OCI-M2 (cell line): Measurements from ENCODE around the gene KRTAP9-3.
"Not testable (repeated sequence)": the region's sequence is repeated elsewhere in the genome, so short reads cannot be mapped to it uniquely, and the experiment has no call there.

Experiments used
- DNase-seq: peaks from one replicate; lab custom pipeline; 2025; ENCODE audit not compliant: unreplicated experiment; lab: John Stamatoyannopoulos, UW

KRTAP9-3 gene, protein sequence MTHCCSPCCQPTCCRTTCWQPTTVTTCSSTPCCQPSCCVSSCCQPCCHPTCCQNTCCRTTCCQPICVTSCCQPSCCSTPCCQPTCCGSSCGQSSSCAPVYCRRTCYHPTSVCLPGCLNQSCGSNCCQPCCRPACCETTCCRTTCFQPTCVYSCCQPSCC

DNA sequence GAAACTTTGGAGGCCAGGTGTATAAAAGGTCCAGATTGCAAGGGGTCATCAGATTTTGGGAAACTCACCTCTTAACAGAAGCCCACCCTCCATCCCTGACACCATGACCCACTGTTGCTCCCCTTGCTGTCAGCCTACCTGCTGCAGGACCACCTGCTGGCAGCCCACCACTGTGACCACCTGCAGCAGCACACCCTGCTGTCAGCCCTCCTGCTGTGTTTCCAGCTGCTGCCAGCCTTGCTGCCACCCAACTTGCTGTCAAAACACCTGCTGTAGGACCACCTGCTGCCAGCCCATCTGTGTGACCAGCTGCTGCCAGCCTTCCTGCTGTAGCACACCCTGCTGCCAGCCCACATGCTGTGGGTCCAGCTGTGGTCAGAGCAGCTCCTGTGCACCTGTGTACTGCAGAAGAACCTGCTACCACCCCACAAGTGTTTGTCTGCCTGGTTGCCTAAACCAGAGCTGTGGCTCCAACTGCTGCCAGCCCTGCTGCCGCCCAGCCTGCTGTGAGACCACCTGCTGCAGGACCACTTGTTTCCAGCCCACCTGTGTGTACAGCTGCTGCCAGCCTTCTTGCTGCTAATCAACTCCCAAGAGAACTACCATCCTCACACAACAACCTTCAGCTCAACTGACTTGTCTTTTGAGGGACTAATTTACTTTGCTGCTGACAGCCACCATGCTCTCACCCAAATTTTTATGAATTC lies at the start of gene KRTAP9-3:
TSS of gene KRTAP9-3 (plus strand) at position 51 of the 707 bp plus-strand sequence. CDS start at position 104, 53 bp downstream.
- DNase-seq: not testable (repeated sequence)

DNA sequence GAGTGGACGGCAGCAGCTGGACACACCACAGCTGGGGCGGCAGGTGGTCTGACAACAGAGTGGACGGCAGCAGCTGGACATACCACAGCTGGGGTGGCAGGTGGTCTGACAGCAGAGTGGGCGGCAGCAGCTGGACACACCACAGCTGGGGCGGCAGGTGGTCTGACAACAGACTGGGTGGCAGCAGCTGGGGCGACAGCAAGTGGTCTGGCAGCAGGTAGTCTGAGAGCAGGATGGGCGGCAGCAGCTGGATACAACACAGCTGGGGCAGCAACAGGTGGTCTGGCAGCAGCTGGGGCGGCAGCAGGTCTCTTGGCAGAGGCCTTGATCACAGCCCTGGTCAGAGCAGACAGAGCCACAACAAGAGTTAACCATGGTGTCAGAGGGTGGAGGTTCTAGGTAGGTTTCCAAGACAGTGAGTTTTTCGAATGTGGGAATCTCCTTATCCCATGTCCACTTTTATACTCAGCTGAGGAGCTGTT lies 47.7 kb upstream of the KRTAP9-3 start, which contains the start of gene KRTAP4-1:
TSS of gene KRTAP4-1 (minus strand) at position 432 of the 482 bp plus-strand sequence. CDS start at position 375, 57 bp downstream.
- DNase-seq: no peak

DNA sequence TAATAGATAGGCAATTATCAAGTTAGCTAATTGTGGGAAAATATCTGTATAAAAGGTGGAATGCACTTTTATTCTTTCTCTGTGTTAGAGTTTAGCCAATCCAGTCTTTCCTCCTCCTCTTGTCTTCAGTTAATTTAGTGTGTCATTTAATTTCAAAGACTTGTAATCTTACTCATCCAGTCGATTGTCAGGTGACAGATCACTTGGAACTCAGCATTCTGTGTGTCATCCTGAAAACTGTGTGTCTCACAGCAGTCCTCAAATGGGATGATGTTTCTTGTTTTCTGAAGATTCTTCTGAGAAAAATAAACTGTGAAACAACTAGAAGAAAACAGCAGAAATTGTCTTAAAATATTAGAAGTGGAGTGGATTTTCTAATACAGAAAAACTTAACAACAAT lies 47.2 kb upstream of the KRTAP9-3 start:
- DNase-seq: no peak

DNA sequence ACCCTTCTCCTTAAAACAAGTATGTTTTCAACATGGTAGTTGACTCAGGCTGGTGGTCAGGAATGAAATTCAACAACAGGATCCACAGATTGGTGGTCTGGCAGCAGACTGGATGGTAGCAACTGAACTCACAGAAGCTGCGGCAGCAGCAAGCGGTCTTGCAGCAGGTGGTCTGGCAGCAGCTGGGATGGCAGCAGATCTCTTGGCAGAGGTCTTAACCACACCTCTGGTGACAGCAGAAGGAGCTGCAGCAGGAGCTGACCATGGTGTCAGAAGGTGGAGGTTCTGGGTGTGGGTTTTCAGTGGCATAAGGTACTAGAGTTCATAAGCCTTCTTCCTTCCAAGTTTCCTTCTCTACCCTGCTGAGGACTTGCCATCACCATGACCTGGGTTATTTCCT lies 45.4 kb upstream of the KRTAP9-3 start:
- no peak for DNase-seq

DNA sequence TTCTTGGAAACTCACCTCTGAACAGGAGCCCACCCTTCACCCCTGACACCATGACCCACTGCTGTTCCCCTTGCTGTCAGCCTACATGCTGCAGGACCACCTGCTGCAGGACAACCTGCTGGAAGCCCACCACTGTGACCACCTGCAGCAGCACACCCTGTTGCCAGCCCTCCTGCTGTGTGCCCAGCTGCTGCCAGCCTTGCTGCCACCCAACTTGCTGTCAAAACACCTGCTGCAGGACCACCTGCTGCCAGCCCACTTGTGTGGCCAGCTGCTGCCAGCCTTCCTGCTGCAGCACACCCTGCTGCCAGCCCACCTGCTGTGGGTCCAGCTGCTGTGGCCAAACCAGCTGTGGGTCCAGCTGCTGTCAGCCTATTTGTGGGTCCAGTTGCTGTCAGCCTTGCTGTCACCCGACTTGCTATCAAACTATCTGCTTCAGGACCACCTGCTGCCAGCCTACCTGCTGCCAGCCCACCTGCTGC lies 42.4 kb upstream of the KRTAP9-3 start, which contains the start of gene KRTAP9-1:
TSS of gene KRTAP9-1 (plus strand) at position 51 of the 482 bp plus-strand sequence. CDS start at position 51, 0 bp downstream.
- DNase-seq: not testable (repeated sequence)

DNA sequence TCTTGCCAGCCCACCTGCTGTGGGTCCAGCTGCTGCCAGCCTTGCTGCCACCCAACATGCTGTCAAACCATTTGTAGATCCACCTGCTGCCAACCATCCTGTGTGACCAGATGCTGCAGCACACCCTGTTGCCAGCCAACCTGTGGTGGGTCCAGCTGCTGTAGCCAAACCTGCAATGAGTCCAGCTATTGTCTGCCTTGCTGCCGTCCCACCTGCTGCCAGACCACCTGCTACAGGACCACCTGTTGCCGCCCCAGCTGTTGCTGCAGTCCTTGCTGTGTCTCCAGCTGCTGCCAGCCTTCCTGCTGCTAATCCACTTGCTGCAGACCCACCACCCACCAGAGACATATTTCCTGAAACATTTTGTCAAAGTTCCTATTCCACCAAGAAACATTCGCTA lies 41.9 kb upstream of the KRTAP9-3 start:
- no peak for DNase-seq

DNA sequence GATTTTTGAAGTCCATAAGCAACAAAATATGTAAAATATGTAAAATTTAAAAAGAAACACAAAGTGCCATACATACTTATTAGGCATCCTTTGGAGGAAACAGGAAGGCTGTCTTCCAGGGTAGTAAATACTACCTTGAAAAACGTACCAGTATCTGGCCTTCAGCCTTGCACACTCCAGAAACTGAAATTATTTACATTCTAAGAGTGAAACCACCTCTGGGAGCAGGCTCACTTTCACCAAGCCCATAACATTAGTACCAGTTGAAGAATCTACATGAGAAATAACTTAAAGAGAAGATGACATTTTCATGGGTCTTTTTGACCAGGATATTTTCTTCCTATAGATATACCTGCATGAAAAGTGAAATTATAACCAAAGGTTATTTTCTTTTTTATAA lies 36.2 kb upstream of the KRTAP9-3 start:
- DNase-seq: no peak

DNA sequence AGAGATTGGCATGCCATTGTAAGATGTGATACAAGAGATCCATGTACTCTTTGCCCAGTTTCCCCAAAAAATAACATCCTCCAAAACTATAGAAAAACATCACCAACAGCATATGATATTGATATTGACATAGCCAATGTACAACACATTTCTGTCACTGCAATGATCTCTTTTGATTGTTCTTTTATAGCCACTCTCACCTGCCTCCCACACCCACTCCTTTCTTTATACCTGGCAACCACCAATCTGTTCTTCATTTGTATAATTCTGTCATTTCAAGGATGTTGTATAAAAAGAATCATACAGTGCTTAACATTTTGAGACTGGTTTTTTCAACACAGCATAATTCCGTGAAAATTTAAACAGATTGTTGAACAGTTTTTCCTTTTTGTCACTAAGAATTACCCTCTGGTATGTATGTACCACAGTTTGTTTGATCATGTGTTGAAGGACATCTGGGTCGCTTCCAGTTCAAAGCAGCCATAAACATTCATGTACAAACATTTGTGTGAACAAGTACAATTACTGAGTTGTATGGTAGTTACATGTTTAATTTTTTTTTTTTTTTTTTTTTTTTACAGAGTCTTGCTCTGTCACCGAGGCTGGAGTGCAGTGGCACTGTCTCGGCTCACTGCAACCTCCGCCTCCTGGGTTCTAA lies 32.7 kb upstream of the KRTAP9-3 start:
- DNase-seq: no peak

DNA sequence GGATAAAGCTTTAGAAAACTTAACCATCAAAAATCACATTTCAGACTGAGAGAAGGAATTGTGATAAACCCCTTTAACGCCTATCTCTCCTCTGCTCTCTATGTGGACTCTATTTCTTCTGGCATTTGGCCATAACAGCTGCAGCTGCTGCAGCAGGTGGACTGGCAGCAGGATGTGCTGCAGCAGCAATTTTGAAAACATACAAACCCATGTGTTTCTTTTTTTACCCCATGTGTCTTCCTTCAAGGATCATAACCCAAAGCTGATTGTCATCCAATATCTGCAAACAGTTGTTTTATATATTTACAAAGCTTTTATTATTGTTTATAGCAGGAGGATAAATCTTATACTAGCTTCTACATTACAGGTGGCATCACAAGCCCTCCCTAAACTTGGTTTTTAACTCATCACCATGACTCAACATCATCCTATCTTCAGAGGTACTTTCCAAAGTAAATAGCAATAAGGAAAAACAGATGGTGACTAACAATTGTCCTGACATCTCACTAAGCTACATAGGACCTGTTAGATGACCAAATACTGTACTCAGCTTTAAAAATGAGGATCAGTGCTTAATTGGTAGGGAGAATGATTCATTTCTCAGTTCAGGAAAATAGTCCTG lies 20.3 kb upstream of the KRTAP9-3 start:
- no peak for DNase-seq

DNA sequence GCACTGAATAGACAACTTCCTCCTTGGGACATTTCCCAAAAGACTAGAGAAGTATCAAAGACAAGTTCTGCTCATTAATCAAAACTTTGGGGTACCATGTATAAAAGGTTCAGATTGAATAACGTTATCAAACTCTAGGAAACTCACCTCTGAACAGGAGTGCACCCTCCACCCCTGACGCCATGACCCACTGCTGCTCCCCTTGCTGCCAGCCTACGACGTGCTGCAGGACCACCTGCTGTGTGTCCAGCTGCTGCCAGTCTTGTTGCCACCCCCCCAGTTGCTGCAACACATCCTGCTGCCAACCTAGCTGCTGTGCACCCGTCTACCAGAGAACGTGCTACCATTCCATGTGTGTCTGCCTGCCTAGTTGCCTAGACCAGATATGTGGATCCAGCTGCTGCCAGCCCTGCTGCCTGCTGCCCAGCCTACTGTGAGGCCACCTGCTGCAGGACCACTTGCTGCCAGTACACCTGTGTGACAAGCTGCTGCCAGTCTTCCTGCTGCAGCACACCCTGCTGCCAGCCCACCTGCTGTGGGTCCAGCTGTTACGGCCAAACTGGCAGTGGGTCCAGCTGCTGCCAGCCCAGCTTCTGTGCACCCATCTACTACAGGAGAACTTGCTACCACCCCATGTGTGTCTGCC lies 19.6 kb upstream of the KRTAP9-3 start:
- DNase-seq: no peak

DNA sequence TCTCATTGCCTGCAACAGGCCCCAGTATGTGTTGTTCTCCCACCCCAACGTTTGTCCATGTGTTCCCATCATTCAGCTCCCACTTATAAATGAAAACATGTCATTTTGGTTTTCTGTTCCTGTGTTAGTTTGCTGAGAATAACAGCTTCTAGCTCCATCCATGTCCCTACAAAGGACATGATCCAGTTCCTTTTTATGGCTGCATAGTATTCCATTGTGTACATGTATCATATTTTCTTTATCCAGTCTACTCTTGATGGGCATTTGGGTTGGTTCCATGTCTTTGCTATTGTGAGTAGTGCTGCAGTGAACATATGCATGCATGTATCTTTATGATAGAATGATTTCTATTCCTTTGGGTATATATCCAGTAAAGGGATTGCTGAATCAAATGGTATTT lies 16.6 kb upstream of the KRTAP9-3 start:
- no peak for DNase-seq

DNA sequence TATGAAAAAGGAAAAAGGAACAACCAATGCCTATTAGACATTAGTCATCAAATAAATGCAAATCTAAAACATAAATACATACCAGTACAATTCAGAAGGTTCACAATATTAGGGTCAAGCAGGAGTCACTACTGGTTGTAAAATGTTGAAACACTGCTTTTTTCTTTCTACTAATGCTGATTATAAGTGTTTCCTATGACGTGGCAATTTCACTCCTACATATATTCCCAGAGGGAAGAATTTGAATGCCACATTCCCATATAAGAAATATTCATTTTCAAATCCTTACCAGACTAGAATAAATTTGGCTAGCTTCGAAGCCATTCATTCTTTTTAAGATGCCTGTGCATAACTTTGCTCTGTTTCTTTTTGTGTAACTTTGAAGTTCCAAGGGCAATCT lies 8.4 kb upstream of the KRTAP9-3 start:
- no peak for DNase-seq

DNA sequence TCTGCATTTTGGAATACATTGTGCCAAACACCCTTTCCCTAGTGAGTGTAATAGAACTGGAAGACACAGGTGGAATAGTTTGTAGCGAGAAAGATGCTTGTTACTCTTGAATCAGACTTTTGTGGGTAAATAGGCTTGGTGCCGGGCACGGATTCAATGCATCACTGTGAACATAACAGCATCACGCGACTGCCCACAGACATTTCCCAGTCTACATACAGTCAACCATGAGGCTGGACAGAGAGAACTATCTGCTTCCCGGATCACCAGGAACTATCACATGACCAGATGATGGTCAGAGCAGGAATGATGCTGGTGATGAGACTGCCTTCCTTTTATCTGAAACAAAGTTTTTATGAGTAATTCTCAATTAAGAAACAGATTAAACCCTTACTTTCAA lies 6.2 kb upstream of the KRTAP9-3 start:
- DNase-seq: no peak

DNA sequence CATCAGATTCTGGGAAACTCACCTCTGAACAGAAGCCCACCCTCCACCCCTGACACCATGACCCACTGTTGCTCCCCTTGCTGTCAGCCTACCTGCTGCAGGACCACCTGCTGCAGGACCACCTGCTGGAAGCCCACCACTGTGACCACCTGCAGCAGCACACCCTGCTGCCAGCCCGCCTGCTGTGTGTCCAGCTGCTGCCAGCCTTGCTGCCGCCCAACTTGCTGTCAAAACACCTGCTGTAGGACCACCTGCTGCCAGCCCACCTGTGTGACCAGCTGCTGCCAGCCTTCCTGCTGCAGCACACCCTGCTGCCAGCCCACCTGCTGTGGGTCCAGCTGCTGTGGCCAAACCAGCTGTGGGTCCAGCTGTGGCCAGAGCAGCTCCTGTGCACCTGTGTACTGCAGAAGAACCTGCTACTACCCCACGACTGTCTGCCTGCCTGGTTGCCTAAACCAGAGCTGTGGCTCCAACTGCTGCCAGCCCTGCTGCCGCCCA lies 5.6 kb upstream of the KRTAP9-3 start, which contains the start of gene KRTAP9-2:
TSS of gene KRTAP9-2 (plus strand) at position 51 of the 498 bp plus-strand sequence. CDS start at position 58, 7 bp downstream.
- not testable (repeated sequence) for DNase-seq

DNA sequence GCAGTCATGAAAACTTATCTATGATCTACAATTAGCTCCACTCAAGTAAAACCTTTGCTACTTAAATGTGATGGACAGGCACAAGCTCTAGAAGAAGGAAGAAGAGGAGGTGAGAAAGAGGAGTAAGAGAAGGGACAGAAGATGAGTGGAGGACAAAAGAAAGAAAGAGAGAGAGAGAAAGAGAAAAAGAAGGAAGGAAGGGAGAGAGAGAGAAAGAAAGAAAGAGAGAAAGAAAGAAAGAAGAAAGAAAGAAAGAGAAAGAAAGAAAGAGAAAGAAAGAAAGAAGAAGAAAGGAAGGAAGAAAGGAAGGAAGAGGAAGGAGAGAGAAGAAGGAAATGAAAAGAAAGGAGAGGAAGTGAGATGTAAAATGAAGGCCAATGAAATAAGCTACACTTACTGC lies 2.2 kb upstream of the KRTAP9-3 start:
- DNase-seq: no peak

DNA sequence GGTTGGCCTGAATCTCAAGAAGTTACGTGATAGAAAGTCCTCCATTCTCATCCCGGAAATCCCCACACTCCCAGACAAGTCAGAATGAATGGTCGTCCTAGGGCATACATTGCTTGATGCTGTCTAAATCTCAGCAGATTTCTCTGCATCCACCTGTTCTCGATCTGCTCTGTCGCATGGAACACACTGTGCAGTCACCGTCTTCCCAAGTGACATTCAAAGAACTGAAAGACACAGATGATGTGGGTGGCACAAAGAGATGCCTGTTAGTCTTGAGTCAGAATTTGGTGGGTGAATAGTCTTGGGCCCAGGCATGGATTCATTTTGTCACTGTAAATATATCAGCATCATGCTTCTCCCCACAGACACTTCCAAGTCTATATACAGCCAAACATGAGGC lies 518 bp upstream of the KRTAP9-3 start:
- no peak for DNase-seq

DNA sequence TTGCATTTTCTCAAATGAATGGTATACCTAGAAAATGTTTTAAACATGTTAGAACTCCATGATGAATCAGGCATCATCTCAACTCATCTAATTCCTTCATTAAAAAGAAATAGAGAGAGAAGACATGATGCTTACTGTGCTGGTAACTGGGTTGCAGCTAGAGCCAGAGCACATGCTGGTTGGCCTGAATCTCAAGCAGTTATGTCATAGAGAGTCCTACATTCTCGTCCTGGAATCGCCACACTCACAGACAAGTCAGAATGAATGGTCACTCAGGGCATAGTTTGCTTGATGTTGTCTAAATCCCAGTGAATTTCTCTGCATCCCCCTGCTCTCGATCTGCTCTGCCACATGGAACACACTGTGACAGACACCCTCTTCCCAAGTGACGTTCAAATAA lies 4.9 kb downstream of the KRTAP9-3 start:
- DNase-seq: not testable (repeated sequence)

DNA sequence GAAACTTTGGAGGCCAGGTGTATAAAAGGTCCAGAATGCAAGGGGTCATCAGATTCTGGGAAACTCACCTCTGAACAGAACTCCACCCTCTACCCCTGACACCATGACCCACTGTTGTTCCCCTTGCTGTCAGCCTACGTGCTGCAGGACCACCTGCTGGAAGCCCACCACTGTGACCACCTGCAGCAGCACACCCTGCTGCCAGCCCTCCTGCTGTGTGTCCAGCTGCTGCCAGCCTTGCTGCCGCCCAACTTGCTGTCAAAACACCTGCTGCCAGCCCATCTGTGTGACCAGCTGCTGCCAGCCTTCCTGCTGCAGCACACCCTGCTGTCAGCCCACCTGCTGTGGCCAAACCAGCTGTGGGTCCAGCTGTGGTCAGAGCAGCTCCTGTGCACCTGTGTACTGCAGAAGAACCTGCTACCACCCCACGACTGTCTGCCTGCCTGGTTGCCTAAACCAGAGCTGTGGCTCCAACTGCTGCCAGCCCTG lies 5.7 kb downstream of the KRTAP9-3 start, which contains the start of gene KRTAP9-8:
TSS of gene KRTAP9-8 (plus strand) at position 51 of the 489 bp plus-strand sequence. CDS start at position 104, 53 bp downstream.
- not testable (repeated sequence) for DNase-seq

DNA sequence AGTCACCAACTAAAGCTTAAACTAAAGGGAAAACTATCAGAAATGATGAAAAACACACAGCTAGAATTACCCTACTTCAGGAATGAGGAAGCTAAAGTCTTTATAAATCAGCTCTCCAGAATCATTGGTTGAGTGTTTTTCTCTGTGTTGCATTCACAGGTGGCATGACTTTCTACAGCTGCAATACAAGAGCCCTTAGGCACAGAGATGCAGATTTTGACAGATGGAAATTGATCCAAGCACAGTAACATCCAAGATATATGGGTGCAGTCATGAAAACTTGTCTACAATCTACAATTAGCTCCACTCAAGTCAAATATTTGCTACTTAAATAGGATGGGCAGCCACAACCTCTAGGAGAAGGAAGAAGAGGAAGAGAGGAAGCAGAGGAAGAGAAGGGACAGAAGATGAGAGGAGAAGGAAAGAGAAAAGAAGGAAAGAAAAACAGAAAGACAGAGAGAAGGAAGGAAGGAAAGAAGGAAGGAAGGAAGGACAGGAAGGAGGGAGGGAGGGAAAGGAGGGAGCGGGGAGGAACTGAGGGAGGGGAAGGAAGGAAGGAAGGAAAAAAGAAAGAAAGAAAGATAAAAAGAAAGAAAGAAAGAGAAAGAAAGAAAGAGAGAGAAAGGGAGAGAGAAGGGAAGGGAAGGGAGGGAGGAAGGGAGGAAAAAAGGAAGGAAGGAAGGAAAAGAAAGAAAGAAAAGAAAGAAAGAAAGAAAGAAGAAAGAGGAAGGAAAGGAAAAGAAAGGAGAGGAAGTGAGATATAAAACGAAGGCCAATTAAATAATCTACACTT lies 14.9 kb downstream of the KRTAP9-3 start:
- not testable (repeated sequence) for DNase-seq
